Mucosa of descending colon (tissue), 3 donors: ENCODE data around the gene LRP3. TPM values are rescaled to one million over a fixed set of nuclear protein-coding genes. Genes with fewer than 3 reads are reported as not detected.
A peak's percentile ranks its signal among the peaks of the same experiment; 100 is the strongest.
"Not testable (repeated sequence)": the region's sequence is repeated elsewhere in the genome, so short reads cannot be mapped to it uniquely, and the experiment has no call there.

ENCODE experiments used
- ATAC-seq: fragments of 200-7000 bp; cut with Tn5 transposase; one replicate; pipeline ENCODE4 v1.9.1; 2020; ENCODE audit warnings: mild to moderate bottlenecking, moderate library complexity
- DNase-seq, 3 donors: peaks; one replicate each; pipeline ENCODE4 v3.0.0-alpha.2; 2020
- H3K36me3 ChIP-seq: fragments of 200-600 bp; one replicate; pipeline ENCODE4 v1.8.0; 2021; ENCODE audit warnings: low read depth, mild to moderate bottlenecking
- H3K4me1 ChIP-seq: fragments of 200-600 bp; one replicate; pipeline ENCODE4 v1.8.0; 2021; ENCODE audit warnings: low read depth, mild to moderate bottlenecking
- H3K4me3 ChIP-seq: fragments of 200-600 bp; one replicate; pipeline ENCODE4 v1.8.0; 2021; ENCODE audit warnings: mild to moderate bottlenecking
- H3K9me3 ChIP-seq: fragments of 200-600 bp; one replicate; pipeline ENCODE4 v1.8.0; 2021; ENCODE audit warnings: mild to moderate bottlenecking
- CTCF ChIP-seq: fragments of 200-600 bp; IDR thresholded peaks from one replicate; pipeline ENCODE4 v1.8.0; 2022; ENCODE audit warnings: antibody characterized with exemption, mild to moderate bottlenecking
- intact Hi-C, 2 donors: fragments of 100-400 bp; cut with DNase I in 1 of 2; cut with micrococcal nuclease in 1 of 2; formaldehyde crosslinking; loops; one replicate each; pipeline versions ENCODE4 v1.11.0 to v1.11.1; 2022; cut with DNase I, micrococcal nuclease
- total RNA-seq, 3 donors: library from RNA; stranded (reverse); fragmentation: NEBNext Ultra II Directional in 2 of 3; extraction: Animal tissue kit (Norgen Biotek cat#: 25700) in 2 of 3; gene quantifications; one replicate each; pipeline versions ENCODE4 v1.2.1 to v1.2.4, GENCODE V29; 2021 to 2023
- donor health status: DM: no; HTN: no; CAD: no; lungs with moderate emphysema.
- donor health status: DM: no; HTN: no; CAD: no.
- donor health status: DM: no; HTN: yes; CAD: no.

Gene LRP3
- total RNA-seq, 3 donors from 2014 or later, result 6.2 to 26.2 (median 7.4) TPM

- Histone ChIP-seq H3K4me1 (no peaks in the 10 kb centered on the region), H3K36me3 (no peaks in the 10 kb centered on the region), H3K4me3 (no peak overlapping the region), H3K9me3 (no peaks in the 10 kb centered on the region)
- DNase-seq (no peak), ATAC-seq (no peak)
- TF ChIP-seq CTCF, result no peak
- intact Hi-C loops, result no loop called here
Observed at GRCh38 chr19:33163481-33163880, 30.6 kb upstream of the LRP3 start.

DNA sequence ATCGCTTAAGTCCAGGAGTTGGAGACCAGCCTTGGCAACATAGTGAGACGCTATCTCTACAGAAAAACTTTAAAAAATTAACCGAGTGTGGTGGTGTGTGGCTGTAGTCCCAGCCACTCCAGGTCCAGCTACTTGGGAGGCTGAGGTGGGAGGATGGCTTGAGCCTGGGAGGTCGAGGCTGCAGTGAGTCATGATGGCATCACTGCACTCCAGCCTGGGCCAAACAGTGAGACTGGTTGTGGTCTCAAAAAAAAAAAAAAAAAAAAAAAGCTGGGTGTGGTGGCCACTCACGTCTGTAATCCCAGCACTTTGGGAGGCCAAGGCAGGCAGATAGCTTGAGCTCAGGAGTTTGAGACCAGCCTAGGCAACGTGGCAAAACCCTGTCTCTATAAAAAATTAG lies 28.1 kb upstream of the LRP3 start:
- H3K4me1 ChIP-seq, H3K36me3 ChIP-seq, H3K9me3 ChIP-seq, H3K4me3 ChIP-seq, intact Hi-C loops, ATAC-seq, DNase-seq: not testable (repeated sequence)

- ATAC-seq, result no peak
- Histone ChIP-seq H3K36me3 (no peaks in the 10 kb centered on the region), H3K4me3 (no peak overlapping the region), H3K4me1 (peaks cover 14% of the 10 kb centered on the region), H3K9me3 (no peaks in the 10 kb centered on the region)
- no peak for DNase-seq
- TF ChIP-seq CTCF, result no peak
- intact Hi-C loops, result no loop called here
Observed at GRCh38 chr19:33167438-33167837, 26.7 kb upstream of the LRP3 start.

GRCh38 chr19:33168528-33168927 lies 25.6 kb upstream of the LRP3 start:
- Histone ChIP-seq H3K4me3 (no peak overlapping the region), H3K4me1 (peaks cover 15% of the 10 kb centered on the region), H3K36me3 (no peaks in the 10 kb centered on the region), H3K9me3 (no peaks in the 10 kb centered on the region)
- intact Hi-C loops, result no loop called here
- no peak for DNase-seq
- ATAC-seq, result no peak
- TF ChIP-seq CTCF, result no peak

DNA sequence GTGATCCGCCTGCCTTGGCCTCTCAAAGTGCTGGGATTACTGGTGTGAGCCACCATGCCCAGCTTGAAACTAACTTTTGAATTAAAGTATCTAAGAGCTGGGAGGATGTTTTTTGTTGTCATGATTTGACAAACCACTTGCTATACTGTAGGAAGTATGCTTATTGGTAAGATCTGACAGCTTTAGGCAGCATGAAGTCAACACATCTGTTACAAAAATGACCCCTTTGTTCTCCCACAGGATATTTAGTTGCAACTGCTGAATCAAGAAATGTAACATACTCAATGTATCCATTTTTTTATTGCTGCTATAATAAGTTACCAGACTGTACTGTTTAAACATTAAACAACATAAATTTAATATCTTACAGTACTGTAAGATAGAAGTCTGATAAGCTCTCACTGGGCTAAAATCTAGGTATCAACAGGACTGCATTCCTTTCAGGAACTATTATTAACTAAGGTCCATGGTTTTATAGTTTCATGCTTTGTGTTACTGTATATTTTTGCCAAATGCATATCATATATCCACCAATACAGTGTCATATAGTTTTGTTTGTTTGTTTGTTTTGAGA lies 22.8 kb upstream of the LRP3 start:
- ATAC-seq, result peak; percentile 56
- DNase-seq, result no peak
- Histone ChIP-seq H3K9me3 (no peaks in the 10 kb centered on the region), H3K4me1 (peaks cover 15% of the 10 kb centered on the region), H3K36me3 (no peaks in the 10 kb centered on the region), H3K4me3 (no peak overlapping the region)
- intact Hi-C loops, result no loop called here
- TF ChIP-seq CTCF, result no peak

DNA sequence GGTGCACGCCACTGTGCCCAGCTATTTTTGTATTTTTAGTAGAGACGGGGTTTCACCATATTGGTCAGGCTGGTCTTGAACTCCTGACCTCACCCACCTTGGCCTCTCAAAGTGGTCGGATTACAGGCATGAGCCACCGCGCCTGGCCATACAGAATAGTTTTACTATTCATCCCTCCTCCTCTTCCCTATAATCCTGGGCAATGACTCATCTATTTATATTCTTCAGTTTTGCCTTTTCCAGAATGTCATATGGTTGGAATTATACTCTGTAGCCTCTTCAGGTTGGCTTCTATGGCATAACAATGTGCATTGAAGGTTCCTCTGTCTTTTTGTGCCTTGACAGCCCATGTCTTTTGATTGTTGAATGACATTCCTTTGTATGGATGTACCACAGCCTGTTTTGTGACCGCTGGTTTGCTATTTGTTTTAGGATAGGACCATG lies 22.2 kb upstream of the LRP3 start:
- Histone ChIP-seq H3K4me1 (peaks cover 15% of the 10 kb centered on the region), H3K36me3 (no peaks in the 10 kb centered on the region), H3K4me3 (no peak overlapping the region), H3K9me3 (no peaks in the 10 kb centered on the region)
- intact Hi-C loops, result no loop called here
- ATAC-seq (no peak), DNase-seq (no peak)
- TF ChIP-seq CTCF, result no peak
